Thymus (tissue), 11 donors: Measurements from ENCODE around the gene FKRP. TPM values are rescaled to one million over a fixed set of nuclear protein-coding genes. Genes with fewer than 3 reads are reported as not detected.
"Not testable (repeated sequence)": the region's sequence is repeated elsewhere in the genome, so short reads cannot be mapped to it uniquely, and the experiment has no call there.

Source experiments
- DNase-seq, 9 donors: peaks; one replicate each; pipeline ENCODE4 v3.0.0-alpha.2; 2013; ENCODE audit warnings: low spot score in 9 of 9, low read depth in 6 of 9, missing footprints in 1 of 9
- H3K27ac ChIP-seq, 2 donors: one replicate each; pipeline ENCODE4 v1.5.1; 2013; ENCODE audit warnings: control low read depth in 1 of 2, low read depth in 1 of 2, low read length in 1 of 2, mild to moderate bottlenecking in 1 of 2, moderate library complexity in 1 of 2
- H3K27me3 ChIP-seq, 2 donors: one replicate each; pipeline ENCODE4 v1.5.1; 2013; ENCODE audit warnings: low read length in 1 of 2; ENCODE audit not compliant: control insufficient read depth in 2 of 2, insufficient read depth in 1 of 2
- H3K36me3 ChIP-seq, 2 donors: one replicate each; pipeline ENCODE4 v1.5.1; 2013; ENCODE audit warnings: low read length in 1 of 2, mild to moderate bottlenecking in 1 of 2, moderate library complexity in 1 of 2; ENCODE audit not compliant: control insufficient read depth in 2 of 2, insufficient read depth in 2 of 2
- H3K4me1 ChIP-seq, 2 donors: one replicate each; pipeline ENCODE4 v1.5.1; 2013; ENCODE audit warnings: low read length in 2 of 2; ENCODE audit not compliant: control insufficient read depth in 2 of 2, insufficient read depth in 2 of 2
- H3K4me3 ChIP-seq, 2 donors: one replicate each; pipeline ENCODE4 v1.5.1; 2013; ENCODE audit warnings: low read length in 2 of 2, control low read depth in 1 of 2, mild to moderate bottlenecking in 1 of 2
- H3K9me3 ChIP-seq, 2 donors: one replicate each; pipeline ENCODE4 v1.5.1; 2013; ENCODE audit warnings: low read length in 1 of 2, mild to moderate bottlenecking in 1 of 2; ENCODE audit not compliant: control insufficient read depth in 2 of 2, insufficient read depth in 1 of 2
- WGBS: extraction: QIAGEN DNeasy Blood & Tissue Kit; methylation state at CpG from one replicate; pipeline ENCODE4 v1.1.7; 2013; 5-methylcytosine and 5-hydroxymethylcytosine counted together
- polyA plus RNA-seq: library from polyadenylated mRNA; stranded (reverse); fragments of 200-250 nt; gene quantifications from one replicate; pipeline ENCODE4 v1.2.3, GENCODE V29; 2013
- total RNA-seq: library from RNA; stranded (reverse); fragments of 120-200 nt; gene quantifications from one replicate; pipeline ENCODE4 v1.2.4, GENCODE V29; 2013
- donor health status: healthy.

Gene FKRP
- total and polyA plus RNA-seq, 2 donors: 6.2 to 13.5 TPM

- Histone ChIP-seq H3K4me1 (peaks cover 8 to 24% of the 10 kb centered on the region in 2 donors), H3K36me3 (peaks cover 34 to 38% of the 10 kb centered on the region in 2 donors)
- not testable (repeated sequence) for H3K27ac ChIP-seq, H3K9me3 ChIP-seq, H3K4me3 ChIP-seq, H3K27me3 ChIP-seq, DNase-seq
- WGBS: 94% methylated on average over 6 of the region's 6 CpGs
These were observed 33.0 kb upstream of the FKRP start for GRCh38 chr19:46712768-46713338.

GRCh38 chr19:46713781-46714443 is 31.9 kb upstream of the FKRP start:
- peak in 4 of 9 donors; percentile 61 to 68 (median 65) for DNase-seq
- no peaks in the 10 kb centered on the region for H3K9me3 ChIP-seq
- peak overlapping the region; percentile 96 to 97 for H3K27ac ChIP-seq
- under 1% methylated on average over 39 of the region's 39 CpGs for whole genome bisulfite sequencing
- H3K4me3 ChIP-seq: peak overlapping the region; percentile 93 to 96
- H3K36me3 ChIP-seq: peaks cover 29% of the 10 kb centered on the region in 2 donors
- H3K4me1 ChIP-seq: peaks cover 17 to 34% of the 10 kb centered on the region in 2 donors
- no peaks in the 10 kb centered on the region for H3K27me3 ChIP-seq

- Histone ChIP-seq H3K9me3 (no peaks in the 10 kb centered on the region), H3K27ac (peak overlapping the region; percentile 96 to 97)
These were observed 31.3 kb upstream of the FKRP start for GRCh38 chr19:46714444-46715106.

GRCh38 chr19:46715620-46715974 is 30.3 kb upstream of the FKRP start:
- H3K9me3 ChIP-seq: no peaks in the 10 kb centered on the region
- H3K4me3 ChIP-seq: peak overlapping the region; percentile 93 to 96
- peak overlapping the region; percentile 64 to 97 for H3K27ac ChIP-seq
- WGBS: 4% methylated on average over 8 of the region's 8 CpGs
- no peak for DNase-seq
- H3K27me3 ChIP-seq: no peaks in the 10 kb centered on the region
- H3K4me1 ChIP-seq: peaks cover 20 to 43% of the 10 kb centered on the region in 2 donors
- H3K36me3 ChIP-seq: peaks cover 29% of the 10 kb centered on the region in 2 donors

More at GRCh38 chr19:46714444-46715106, 31.3 kb upstream of the FKRP start:
- 5% methylated on average over 12 of the region's 12 CpGs for WGBS
- Histone ChIP-seq H3K27me3 (no peaks in the 10 kb centered on the region), H3K4me3 (peak overlapping the region; percentile 93 to 96), H3K4me1 (peaks cover 20 to 41% of the 10 kb centered on the region in 2 donors), H3K36me3 (peaks cover 28 to 29% of the 10 kb centered on the region in 2 donors)
- DNase-seq: peak in 8 of 9 donors; percentile 60 to 94 (median 80)

GRCh38 chr19:46715975-46716671 is 29.7 kb upstream of the FKRP start:
- Histone ChIP-seq H3K4me3 (peak overlapping the region; percentile 93 to 96), H3K27ac (peak overlapping the region; percentile 97), H3K36me3 (peaks cover 29 to 30% of the 10 kb centered on the region in 2 donors), H3K4me1 (peaks cover 20 to 43% of the 10 kb centered on the region in 2 donors), H3K27me3 (no peaks in the 10 kb centered on the region), H3K9me3 (no peaks in the 10 kb centered on the region)
- 1% methylated on average over 42 of the region's 42 CpGs for WGBS
- peak in 1 of 9 donors; percentile 51 for DNase-seq

DNA sequence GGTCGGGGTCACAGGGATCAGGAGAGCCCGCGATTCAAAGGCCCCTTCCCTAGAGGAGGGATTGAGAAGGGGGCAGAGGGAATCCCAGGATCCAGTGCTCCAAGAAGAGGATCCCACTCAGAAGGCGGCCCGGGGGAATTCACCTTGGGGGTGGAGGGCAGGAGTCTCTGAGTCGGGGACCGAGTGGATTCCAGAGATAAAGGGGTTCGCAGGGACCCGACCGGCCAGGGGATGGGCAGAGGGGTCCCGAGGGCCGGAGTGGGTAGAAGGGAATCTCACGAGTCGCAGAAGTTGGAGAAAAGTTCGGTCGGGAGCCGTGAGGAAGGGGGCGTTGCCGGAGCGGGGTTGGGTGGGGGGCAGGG is 29.2 kb upstream of the FKRP start:
- Histone ChIP-seq H3K4me1 (peaks cover 20 to 44% of the 10 kb centered on the region in 2 donors), H3K9me3 (no peaks in the 10 kb centered on the region), H3K36me3 (peaks cover 30 to 33% of the 10 kb centered on the region in 2 donors), H3K4me3 (peak overlapping the region; percentile 93 to 96), H3K27me3 (no peaks in the 10 kb centered on the region), H3K27ac (peak overlapping the region; percentile 97)
- under 1% methylated on average over 20 of the region's 20 CpGs for WGBS
- DNase-seq: no peak

- 2% methylated on average over 52 of the region's 52 CpGs for WGBS
- Histone ChIP-seq H3K9me3 (no peaks in the 10 kb centered on the region), H3K4me1 (peaks cover 20 to 49% of the 10 kb centered on the region in 2 donors), H3K27me3 (no peaks in the 10 kb centered on the region), H3K36me3 (peaks cover 33 to 35% of the 10 kb centered on the region in 2 donors), H3K27ac (peak within 1 kb of the TSS; percentile 97), H3K4me3 (peak within 1 kb of the TSS; percentile 93 to 96)
- DNase-seq: peak in 7 of 9 donors; percentile 76 to 92 (median 85)
These were observed 28.7 kb upstream of the FKRP start, which contains the start of gene PRKD2 for GRCh38 chr19:46717034-46717715. PRKD2 (minus strand) TSS chr19:46717114; CDS start chr19:46716370, 744 bp downstream.

DNA sequence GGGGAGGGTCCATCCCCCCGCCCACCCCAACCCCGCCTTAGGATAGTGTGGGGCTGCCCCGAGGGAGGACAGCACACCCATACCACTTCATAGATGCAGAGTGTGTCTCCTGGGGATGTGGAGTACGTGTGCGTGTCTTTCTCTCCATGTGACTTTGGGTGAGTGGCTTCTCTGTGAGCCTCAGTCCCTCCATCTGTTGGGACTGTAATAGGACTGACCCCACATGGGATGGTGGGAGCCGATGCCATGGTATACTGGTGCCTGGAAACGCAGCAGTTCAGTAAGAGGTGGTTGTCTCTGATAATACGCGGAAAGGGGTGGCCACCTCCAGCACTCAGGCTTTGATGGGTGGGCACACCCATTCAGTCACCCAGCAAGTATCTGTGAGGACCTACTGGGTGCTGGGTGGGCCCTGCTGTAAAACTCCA is 28.1 kb upstream of the FKRP start:
- Histone ChIP-seq H3K27ac (peak overlapping the region; percentile 97), H3K4me1 (peaks cover 20 to 55% of the 10 kb centered on the region in 2 donors), H3K27me3 (no peaks in the 10 kb centered on the region), H3K9me3 (no peaks in the 10 kb centered on the region), H3K4me3 (peak overlapping the region; percentile 93 to 96), H3K36me3 (peaks cover 36 to 41% of the 10 kb centered on the region in 2 donors)
- DNase-seq: peak in 1 of 9 donors; percentile 42
- WGBS: 24% methylated on average over 9 of the region's 9 CpGs
